ENCODE measurements around the gene CLDND2.

CLDND2 gene

DNA sequence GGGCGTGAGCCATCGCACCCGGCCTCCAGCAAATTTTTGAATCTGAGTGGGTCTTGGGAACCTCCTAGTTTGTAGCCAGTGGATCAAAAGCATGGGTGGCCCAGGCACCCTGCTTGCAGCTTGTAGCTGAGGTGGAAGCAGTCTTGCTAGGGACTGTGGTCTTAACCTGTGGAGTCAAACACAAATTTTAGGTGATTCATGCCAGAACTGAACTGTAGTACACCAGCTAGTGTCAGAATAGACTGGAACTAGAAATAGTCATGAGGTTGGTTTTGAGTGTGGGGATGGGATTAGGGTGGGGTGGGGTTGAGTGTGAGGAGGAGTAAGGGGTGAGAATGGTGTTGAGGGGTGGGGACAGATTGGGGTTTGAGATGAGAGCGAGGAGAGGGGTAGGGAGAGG, 13.2 kb upstream of the CLDND2 start:
- no peak for DNase-seq (ENCODE audit: low spot score)

- no peak for DNase-seq (ENCODE audit: low spot score)
Measured at GRCh38 chr19:51380379-51380778, 11.6 kb upstream of the CLDND2 start.

GRCh38 chr19:51377422-51377821, 8.6 kb upstream of the CLDND2 start:
- DNase-seq (ENCODE audit: low spot score): no peak

GRCh38 chr19:51375504-51376221, 6.9 kb upstream of the CLDND2 start:
- no peak for DNase-seq (ENCODE audit: low spot score)

DNA sequence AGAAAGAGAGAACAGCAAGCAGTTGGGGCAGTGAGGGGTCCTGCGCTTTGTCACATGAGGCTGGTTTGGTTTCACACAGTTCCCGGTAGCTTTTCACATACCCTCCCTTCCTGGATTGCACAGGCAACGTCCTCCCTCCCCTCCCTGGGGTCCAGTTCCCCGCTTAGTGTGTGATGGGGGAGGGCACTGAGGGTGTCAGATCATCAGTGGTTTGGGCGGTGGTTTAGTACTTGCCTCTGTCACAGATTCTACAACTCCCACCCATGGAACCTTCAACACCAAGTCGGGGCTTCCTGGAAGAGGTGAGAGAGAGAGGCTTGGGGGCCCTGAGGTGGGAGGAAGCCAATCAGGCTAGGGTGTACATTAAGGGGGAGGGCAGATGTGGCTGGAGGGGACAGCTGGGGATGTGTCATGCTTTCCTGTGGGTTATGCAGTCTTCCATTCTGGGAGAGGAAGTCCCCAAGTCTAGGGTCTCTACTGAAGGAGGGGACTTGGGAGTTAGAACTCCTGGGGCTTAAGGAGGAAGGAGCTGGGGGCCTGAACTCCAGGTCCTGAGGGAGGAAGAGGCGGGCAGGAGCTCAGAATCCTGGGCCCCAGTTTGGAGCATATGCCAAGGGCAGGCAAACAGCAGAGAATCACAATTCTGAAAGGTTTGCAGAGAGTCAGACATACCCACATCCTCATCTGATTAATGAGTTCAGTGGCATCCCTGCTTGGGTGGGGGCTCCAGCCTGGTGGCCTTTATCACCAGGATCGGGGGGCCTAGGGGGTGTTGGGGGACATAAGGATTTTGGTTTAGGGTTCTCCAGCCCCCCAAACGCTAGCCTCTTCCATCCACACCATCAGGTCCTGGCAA, 4.1 kb upstream of the CLDND2 start, which contains the start of gene NKG7:
TSS of gene NKG7 (minus strand) at position 6 of the 856 bp plus-strand sequence. CDS start 119 bp downstream, outside the sequence.
- no peak for DNase-seq (ENCODE audit: low spot score)

- no peak for DNase-seq (ENCODE audit: low spot score)
Measured at GRCh38 chr19:51372021-51372648, 3.3 kb upstream of the CLDND2 start.

- no peak for DNase-seq (ENCODE audit: low spot score)
Measured at GRCh38 chr19:51371186-51371690, 2.4 kb upstream of the CLDND2 start.

DNA sequence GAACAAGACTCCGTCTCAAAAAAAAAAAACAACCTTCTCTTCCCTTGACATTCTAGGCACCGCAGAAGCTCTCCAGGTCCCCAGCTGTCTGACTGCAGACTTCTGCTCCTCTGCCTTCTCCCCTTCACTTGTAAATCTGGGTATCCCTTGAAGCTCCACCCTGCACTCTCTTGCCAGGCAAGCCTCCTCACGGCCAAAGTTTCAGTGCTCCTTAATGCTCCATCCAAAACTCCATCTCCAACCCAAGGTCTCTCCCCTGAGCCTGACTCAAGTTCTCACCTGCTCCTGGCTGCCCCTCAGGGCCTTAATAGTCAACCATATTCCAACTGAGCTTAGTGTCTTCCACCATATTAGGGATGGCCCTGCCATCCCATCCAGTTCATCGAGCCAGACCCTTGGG, 1.4 kb upstream of the CLDND2 start:
- no peak for DNase-seq (ENCODE audit: low spot score)

- DNase-seq (ENCODE audit: low spot score): peak; percentile 96
Measured at GRCh38 chr19:51367565-51368365, 1.0 kb downstream of the CLDND2 start.

- DNase-seq (ENCODE audit: low spot score): no peak
Measured at GRCh38 chr19:51367255-51367564, 1.6 kb downstream of the CLDND2 start.

- peak; percentile 98 for DNase-seq (ENCODE audit: low spot score)
Measured at GRCh38 chr19:51366389-51367254, 2.2 kb downstream of the CLDND2 start.

GRCh38 chr19:51365965-51366388, 2.8 kb downstream of the CLDND2 start, which contains the start of gene ETFB:
ETFB (minus strand) TSS chr19:51366388; CDS start chr19:51366326, 62 bp downstream.
- no peak for DNase-seq (ENCODE audit: low spot score)

DNA sequence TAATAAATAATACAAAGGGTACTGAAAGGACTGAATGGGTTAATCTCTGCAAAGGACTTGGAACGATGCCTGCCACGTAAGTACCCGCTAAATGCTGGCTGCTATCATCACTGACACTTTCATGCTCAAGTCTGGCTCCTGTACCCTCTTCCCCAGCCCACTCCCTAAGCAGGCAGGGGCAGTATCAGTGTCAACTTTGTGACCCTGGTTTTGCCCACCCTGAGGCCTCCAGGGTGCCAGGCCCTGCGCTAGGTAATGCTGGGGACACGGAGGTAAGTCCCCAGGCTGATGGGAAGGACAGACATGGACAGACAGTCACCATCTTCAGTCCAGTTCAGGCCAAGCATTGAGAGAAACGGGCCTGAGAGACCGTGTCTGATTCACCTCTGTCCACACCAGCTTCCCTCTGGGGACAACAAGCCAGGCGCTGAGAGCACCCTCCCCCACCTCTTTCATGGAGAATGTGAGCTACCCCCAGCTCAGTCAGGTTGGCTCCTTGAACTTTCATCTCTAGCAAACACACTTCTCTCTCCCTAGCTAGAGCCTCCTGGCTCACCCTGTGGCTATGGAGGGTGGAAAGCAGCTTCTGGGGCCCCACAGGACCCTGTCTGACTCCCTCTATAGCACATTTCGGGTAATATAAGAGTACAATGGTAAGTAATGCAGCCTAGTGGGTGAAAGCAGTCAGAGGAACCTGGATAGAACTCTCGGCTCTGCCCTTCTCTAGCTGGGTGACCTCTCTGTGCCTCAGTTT, 3.4 kb downstream of the CLDND2 start:
- peak; percentile 78 for DNase-seq (ENCODE audit: low spot score)

- no peak for DNase-seq (ENCODE audit: low spot score)
Measured at GRCh38 chr19:51364200-51365106, 4.3 kb downstream of the CLDND2 start.

DNA sequence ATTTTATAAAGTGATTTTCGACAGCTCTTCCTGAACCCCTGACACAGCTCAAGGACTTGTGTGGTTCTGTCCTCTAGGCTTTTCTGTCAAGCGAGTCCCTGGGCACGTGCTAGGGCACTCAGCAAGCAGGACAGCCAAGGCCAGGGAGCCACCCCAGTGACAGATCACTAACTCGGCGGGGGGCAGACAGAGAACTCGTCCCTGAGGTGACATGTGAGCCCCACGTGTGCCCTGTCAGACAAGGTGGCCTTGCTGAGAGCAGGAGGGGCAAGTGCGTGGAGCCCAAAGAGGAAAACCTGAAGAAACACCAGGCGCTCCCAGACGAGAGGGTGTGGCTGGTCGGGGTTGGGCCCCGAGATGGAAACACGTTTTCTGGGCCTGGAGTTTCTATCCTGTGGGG, 7.6 kb downstream of the CLDND2 start:
- no peak for DNase-seq (ENCODE audit: low spot score)

GRCh38 chr19:51359294-51359693, 9.5 kb downstream of the CLDND2 start:
- DNase-seq (ENCODE audit: low spot score): peak; percentile 46

DNA sequence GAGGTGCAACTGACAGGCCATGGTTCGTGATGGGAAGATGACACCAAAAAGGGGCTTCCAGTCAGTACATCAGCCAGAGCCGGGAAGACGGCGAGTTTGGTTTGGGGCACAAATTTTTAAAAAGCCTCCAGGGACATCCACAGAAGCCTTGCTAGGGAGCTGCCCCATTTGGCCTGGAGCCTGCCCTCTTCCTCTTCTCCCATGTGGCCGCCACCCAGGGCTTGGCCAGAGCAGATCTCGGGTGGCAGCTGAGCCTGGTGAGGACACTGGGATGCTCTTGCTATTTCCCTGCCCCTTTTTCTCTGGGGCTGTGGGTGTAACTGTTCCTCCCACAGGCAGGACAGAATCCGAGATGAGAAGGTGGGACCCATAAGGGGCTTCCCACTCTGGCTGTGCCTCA, 10.9 kb downstream of the CLDND2 start:
- DNase-seq (ENCODE audit: low spot score): no peak

DNA sequence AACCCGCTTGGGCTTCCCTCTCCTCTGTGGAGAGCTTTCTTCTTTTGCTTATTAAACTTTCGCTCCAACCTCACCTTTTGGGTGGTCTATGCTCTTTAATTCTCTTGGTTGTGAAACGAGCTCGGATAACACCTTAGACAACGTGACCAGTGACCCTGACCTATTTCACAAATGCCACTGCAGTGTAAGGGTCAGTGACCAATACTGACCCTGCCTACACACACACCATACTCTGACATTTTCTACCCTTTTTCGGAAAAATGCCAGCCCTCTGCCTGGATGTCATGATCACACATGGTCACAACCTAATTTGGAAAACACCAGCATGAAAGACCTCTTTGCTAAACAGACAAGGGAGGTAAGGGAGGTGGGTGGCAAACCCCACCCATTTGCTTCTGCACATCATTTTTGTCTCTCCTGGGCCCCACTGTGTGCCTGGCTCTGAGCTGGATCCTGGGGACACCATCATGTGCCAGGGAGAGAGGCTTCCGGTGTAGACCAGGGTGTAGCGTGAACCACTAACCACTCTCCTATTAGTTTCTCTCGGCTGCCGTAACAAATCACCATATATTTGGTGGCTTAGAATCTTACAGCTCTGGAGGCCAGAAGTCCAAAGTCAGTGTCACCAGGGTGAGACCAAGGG, 12.5 kb downstream of the CLDND2 start:
- DNase-seq (ENCODE audit: low spot score): no peak

Measured in RKO (cell line).